ENCODE measurements around the gene PGAM4.

DNA sequence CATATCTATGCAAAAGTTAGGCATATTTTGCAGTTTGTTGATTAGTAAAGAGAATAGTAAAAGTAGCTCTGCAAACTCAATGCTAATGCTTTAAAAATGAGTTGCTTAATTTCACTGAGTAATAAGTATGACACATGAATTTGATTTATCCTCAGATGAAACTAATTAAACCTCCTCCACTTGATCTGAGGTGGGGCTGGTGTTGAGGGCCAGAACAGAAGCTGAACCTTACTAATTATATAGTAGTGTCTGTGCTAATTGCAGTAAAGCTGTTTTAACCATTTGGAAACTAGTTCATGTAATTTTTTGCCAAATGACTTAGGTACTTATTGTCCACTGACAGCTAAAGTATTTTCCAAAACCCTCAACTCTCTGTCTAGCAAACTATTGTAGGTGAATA, 7.7 kb upstream of the PGAM4 start:
- no peak for TF ChIP-seq PITX1 (CRISPR knock-in tag; IDR thresholded peaks at IDR 0.05)
- TF ChIP-seq ZFYVE20 (CRISPR knock-in tag; IDR thresholded peaks at IDR 0.05; ENCODE audit: borderline replicate concordance, low read depth), result no peak
- TF ChIP-seq ZNF644 (CRISPR knock-in tag; IDR thresholded peaks at IDR 0.05; ENCODE audit: low read depth), result no peak
- TF ChIP-seq MXI1 (IDR thresholded peaks at IDR 0.05; ENCODE audit: borderline replicate concordance, low read depth, low read length), result no peak
- TF ChIP-seq GFI1 (CRISPR knock-in tag; IDR thresholded peaks at IDR 0.05; ENCODE audit: borderline replicate concordance), result no peak
- TF ChIP-seq ZIK1 (CRISPR knock-in tag; IDR thresholded peaks at IDR 0.05; ENCODE audit: borderline replicate concordance, low read depth), result no peak
- no peak for TF ChIP-seq U2AF2 (IDR thresholded peaks at IDR 0.05; ENCODE audit: low read depth, low read length)
- no peak for TF ChIP-seq POLR2A (IDR thresholded peaks at IDR 0.05; ENCODE audit: insufficient read depth in 1 of 2, low read depth in 2 of 2, low read length in 2 of 2)
- TF ChIP-seq ZFP62 (CRISPR knock-in tag; IDR thresholded peaks at IDR 0.05), result no peak
- TF ChIP-seq ZNF607 (CRISPR knock-in tag; IDR thresholded peaks at IDR 0.05; ENCODE audit: borderline replicate concordance), result no peak
- TF ChIP-seq ZNF382 (CRISPR knock-in tag; IDR thresholded peaks at IDR 0.05; ENCODE audit: borderline replicate concordance), result no peak
- TF ChIP-seq REL (CRISPR knock-in tag; conservative IDR thresholded peaks at IDR 0.05), result no peak
